Thyroid gland (tissue), 4 donors: Measurements from ENCODE around the gene RAB8B. TPM values are rescaled to one million over a fixed set of nuclear protein-coding genes. Genes with fewer than 3 reads are reported as not detected.

Source experiments
- DNase-seq, 2 donors: peaks; one replicate each; pipeline ENCODE4 v3.0.0-alpha.2; 2019
- H3K27ac ChIP-seq, 3 donors: fragments of 200-600 bp; sonication (generic); 1 replicate in 2 of 3; 2 replicates in 1 of 3; pipeline ENCODE4 v1.5.1; 2016 to 2019; ENCODE audit warnings: mild to moderate bottlenecking in 1 of 3, moderate library complexity in 1 of 3
- H3K27me3 ChIP-seq: fragments of 200-600 bp; sonication (generic); one replicate; pipeline ENCODE4 v1.5.1; 2019
- H3K36me3 ChIP-seq, 2 donors: fragments of 200-600 bp; sonication (generic); one replicate each; pipeline ENCODE4 v1.5.1; 2016 to 2019
- H3K4me1 ChIP-seq, 2 donors: fragments of 200-600 bp; sonication (generic); one replicate each; pipeline ENCODE4 v1.5.1; 2017 to 2019
- H3K4me3 ChIP-seq, 3 donors: fragments of 200-600 bp; sonication (generic); replicated peaks in 1 of 3; 1 replicate in 2 of 3; 2 replicates in 1 of 3; pipeline ENCODE4 v1.5.1; 2016; ENCODE audit warnings: mild to moderate bottlenecking in 1 of 3
- H3K9me3 ChIP-seq: fragments of 200-600 bp; sonication (generic); one replicate; pipeline ENCODE4 v1.5.1; 2017
- POLR2A ChIP-seq, 2 donors: fragments of 450-650 bp; IDR thresholded peaks; one replicate each; pipeline ENCODE4 v1.6.1; 2017; ENCODE audit warnings: antibody characterized with exemption in 2 of 2, mild to moderate bottlenecking in 2 of 2, moderate library complexity in 1 of 2
- WGBS, 2 donors: methylation state at CpG; one replicate each; pipeline ENCODE4 v1.1.5; 2017; 5-methylcytosine and 5-hydroxymethylcytosine counted together
- intact Hi-C: fragments of 100-400 bp; cut with DNase I; formaldehyde crosslinking; loops from one replicate; pipeline ENCODE4 v1.15.1; 2023
- total RNA-seq, 4 donors: library from RNA; depleted of rRNA; stranded (reverse); fragments of >200 nt; gene quantifications; one replicate each; pipeline ENCODE4 v1.2.3, GENCODE V29; 2016
- TF ChIP-seq, protein P1 (sequence below), 6 experiments: fragments of 200-600 bp in 3 of 6; fragments of 450-650 bp in 3 of 6; sonication (generic) in 3 of 6; IDR thresholded peaks; one replicate each; pipeline ENCODE4 v1.5.1; 2016 to 2019; ENCODE audit warnings: antibody characterized with exemption in 6 of 6, mild to moderate bottlenecking in 2 of 6, inconsistent platforms in 1 of 6, moderate library complexity in 1 of 6

RAB8B gene
- total RNA-seq, 4 donors from 2014 or later, result 17.6 to 36.0 (median 22.1) TPM

DNA sequence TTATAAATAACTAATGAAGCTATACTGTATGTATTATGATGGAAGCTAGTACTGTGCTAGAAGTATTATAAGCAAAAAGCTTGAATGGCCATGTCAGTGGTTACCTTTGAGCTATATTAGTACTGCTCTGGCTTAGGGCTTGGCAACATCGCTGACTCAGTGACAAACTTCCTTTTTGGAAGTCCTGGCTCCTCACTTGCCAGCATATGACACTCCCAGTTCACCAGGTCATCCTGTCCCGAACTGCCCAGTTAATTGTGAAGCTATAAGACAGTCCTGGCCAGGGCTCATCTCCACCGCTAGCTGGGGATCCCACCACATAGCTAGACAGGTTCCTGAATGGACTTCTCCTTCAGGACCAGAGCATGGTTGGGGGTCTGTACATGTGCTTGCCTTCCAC, 31.9 kb downstream of the RAB8B start:
- peak; percentile 15 to 19 for DNase-seq
- TF ChIP-seq POLR2A (IDR thresholded peaks at IDR 0.05), result no peak
- TF ChIP-seq, protein P1, sequence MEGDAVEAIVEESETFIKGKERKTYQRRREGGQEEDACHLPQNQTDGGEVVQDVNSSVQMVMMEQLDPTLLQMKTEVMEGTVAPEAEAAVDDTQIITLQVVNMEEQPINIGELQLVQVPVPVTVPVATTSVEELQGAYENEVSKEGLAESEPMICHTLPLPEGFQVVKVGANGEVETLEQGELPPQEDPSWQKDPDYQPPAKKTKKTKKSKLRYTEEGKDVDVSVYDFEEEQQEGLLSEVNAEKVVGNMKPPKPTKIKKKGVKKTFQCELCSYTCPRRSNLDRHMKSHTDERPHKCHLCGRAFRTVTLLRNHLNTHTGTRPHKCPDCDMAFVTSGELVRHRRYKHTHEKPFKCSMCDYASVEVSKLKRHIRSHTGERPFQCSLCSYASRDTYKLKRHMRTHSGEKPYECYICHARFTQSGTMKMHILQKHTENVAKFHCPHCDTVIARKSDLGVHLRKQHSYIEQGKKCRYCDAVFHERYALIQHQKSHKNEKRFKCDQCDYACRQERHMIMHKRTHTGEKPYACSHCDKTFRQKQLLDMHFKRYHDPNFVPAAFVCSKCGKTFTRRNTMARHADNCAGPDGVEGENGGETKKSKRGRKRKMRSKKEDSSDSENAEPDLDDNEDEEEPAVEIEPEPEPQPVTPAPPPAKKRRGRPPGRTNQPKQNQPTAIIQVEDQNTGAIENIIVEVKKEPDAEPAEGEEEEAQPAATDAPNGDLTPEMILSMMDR (IDR thresholded peaks at IDR 0.05), result no peak
- intact Hi-C loops, result no loop called here
- no peaks in the 10 kb centered on the region for H3K27me3 ChIP-seq
- H3K9me3 ChIP-seq, result no peaks in the 10 kb centered on the region
- H3K4me3 ChIP-seq, result no peak overlapping the region
- 65 to 84% methylated on average over 3 of the region's 3 CpGs for WGBS, 2 donors
- H3K36me3 ChIP-seq, result no peaks in the 10 kb centered on the region
- H3K27ac ChIP-seq, result peak overlapping the region in 1 of 3 donors; percentile 21
- H3K4me1 ChIP-seq, result peaks cover 9 to 27% of the 10 kb centered on the region in 2 donors

DNA sequence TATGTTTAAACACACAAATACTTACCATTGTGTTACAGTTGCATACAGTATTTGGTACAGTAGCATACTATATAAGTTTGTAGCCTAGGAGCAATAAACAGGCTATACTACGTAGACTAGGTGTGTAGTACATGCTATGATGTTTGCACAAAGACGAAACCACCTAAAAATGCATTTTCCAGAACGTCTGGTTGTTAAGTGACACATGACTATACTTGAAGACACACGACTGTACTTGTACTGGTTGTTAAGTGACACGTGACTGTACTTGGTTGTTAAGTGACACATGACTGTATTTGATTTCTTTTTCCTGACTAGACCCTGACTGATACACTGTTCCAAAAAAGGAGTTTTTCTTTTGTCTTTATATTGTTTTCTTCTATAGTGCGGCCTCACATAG, 34.1 kb downstream of the RAB8B start:
- H3K4me1 ChIP-seq, result peaks cover 9 to 22% of the 10 kb centered on the region in 2 donors
- WGBS, 2 donors, result 45 to 54% methylated on average over 6 of the region's 6 CpGs
- intact Hi-C loops, result no loop called here
- H3K27me3 ChIP-seq, result no peaks in the 10 kb centered on the region
- peak overlapping the region in 1 of 3 donors; percentile 81 for H3K27ac ChIP-seq
- H3K4me3 ChIP-seq, result no peak overlapping the region
- DNase-seq, result no peak
- H3K36me3 ChIP-seq, result no peaks in the 10 kb centered on the region
- H3K9me3 ChIP-seq, result no peaks in the 10 kb centered on the region
- TF ChIP-seq POLR2A (IDR thresholded peaks at IDR 0.05), result peak in 1 of 2 donors; percentile 47
- TF ChIP-seq, protein P1 (IDR thresholded peaks at IDR 0.05), result no peak

DNA sequence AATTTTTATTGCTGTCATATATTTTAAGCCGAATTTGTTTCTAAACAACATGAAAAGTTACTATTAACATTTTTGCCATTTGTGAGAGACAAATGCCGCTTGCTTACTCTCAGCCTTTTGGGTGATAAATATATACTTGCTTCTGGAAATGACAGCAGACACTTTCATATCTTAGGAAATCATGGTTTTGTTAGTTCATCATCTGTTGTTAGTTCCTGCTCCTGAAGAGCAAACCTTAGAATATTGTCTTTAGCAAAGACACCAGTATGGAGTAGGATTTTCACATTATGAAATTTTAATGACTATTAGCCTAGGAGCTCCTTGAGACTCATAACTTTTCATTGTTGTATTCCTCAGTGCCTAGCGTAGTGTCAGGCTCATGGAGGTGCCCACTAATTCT, 36.0 kb downstream of the RAB8B start:
- TF ChIP-seq POLR2A (IDR thresholded peaks at IDR 0.05), result no peak
- TF ChIP-seq, protein P1 (IDR thresholded peaks at IDR 0.05), result no peak
- intact Hi-C loops, result no loop called here
- H3K9me3 ChIP-seq, result no peaks in the 10 kb centered on the region
- no peaks in the 10 kb centered on the region for H3K27me3 ChIP-seq
- peaks cover 9 to 22% of the 10 kb centered on the region in 2 donors for H3K4me1 ChIP-seq
- no peak overlapping the region for H3K4me3 ChIP-seq
- no peak for DNase-seq
- WGBS, 2 donors, result 98 to 99% methylated on average over 3 of the region's 3 CpGs
- H3K27ac ChIP-seq, result no peak overlapping the region
- no peaks in the 10 kb centered on the region for H3K36me3 ChIP-seq

DNA sequence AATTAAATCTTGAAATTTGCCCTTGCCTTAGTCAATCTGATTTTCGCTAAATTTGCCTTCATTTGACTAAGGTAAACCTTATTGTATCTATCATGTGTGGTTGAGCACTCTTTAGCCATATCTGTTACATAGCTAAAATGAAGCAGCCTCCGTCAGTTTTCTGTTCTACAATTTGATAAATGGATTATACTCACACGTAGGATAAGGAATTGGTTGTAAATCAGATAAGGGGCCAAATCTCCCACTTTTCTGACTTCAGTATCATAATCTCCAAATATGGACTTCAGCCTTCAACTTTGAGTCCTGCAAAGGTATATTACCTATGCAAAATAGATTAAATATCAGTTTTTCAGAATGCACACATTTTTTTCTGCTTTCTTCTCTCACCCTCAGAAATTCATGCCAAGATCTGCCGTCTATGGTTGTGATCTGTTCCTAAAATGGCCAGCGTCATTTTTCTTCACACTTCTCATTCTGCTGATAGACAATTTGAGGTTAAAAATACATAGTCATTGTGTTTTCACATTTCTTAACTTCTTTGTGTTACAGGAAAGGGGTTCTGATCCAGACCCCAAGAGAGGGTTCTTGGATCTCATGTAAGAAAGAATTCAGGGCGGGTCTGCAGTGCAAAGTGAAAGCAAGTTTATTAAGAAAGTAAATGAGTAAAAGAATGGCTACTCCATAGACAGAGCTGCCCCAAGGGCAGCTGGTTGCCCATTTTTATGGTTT, 36.9 kb downstream of the RAB8B start:
- WGBS, 2 donors, result 89 to 91% methylated on average over 6 of the region's 6 CpGs
- H3K4me1 ChIP-seq, result peaks cover 5 to 17% of the 10 kb centered on the region in 2 donors
- TF ChIP-seq, protein P1 (IDR thresholded peaks at IDR 0.05), result no peak
- TF ChIP-seq POLR2A (IDR thresholded peaks at IDR 0.05), result no peak
- H3K9me3 ChIP-seq, result no peaks in the 10 kb centered on the region
- no peak for DNase-seq
- no peak overlapping the region for H3K4me3 ChIP-seq
- no peaks in the 10 kb centered on the region for H3K36me3 ChIP-seq
- H3K27me3 ChIP-seq, result no peaks in the 10 kb centered on the region
- H3K27ac ChIP-seq, result no peak overlapping the region
- intact Hi-C loops, result no loop called here

DNA sequence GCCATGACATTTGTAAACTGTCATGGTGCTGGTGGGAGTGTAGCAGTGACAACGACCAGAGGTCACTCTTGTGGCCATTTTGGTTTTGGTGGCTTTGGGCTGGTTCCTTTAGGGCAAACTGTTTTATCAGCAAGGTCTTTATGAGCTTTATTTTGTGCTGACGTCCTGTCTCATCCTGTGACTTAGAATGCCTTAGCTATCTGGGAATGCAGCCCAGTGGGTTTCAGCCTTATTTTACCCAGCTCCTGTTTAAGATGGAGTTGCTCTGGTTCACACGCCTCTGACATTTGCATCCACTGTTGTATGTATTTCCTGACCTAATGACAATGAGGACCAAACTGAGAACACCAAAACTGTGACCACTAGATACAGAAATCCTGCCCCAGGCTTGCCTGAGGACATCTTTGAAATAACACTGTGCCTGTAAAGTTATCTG, 37.6 kb downstream of the RAB8B start:
- H3K9me3 ChIP-seq, result no peaks in the 10 kb centered on the region
- peaks cover 5 to 12% of the 10 kb centered on the region in 2 donors for H3K4me1 ChIP-seq
- WGBS, 2 donors, result 83 to 92% methylated on average over 3 of the region's 3 CpGs
- no peak for TF ChIP-seq POLR2A (IDR thresholded peaks at IDR 0.05)
- TF ChIP-seq, protein P1 (IDR thresholded peaks at IDR 0.05), result no peak
- intact Hi-C loops, result no loop called here
- H3K27me3 ChIP-seq, result no peaks in the 10 kb centered on the region
- H3K36me3 ChIP-seq, result no peaks in the 10 kb centered on the region
- H3K4me3 ChIP-seq, result no peak overlapping the region
- no peak overlapping the region for H3K27ac ChIP-seq
- DNase-seq, result no peak
